ENCODE measurements around the gene RPL37A.

The RPL37A gene

DNA sequence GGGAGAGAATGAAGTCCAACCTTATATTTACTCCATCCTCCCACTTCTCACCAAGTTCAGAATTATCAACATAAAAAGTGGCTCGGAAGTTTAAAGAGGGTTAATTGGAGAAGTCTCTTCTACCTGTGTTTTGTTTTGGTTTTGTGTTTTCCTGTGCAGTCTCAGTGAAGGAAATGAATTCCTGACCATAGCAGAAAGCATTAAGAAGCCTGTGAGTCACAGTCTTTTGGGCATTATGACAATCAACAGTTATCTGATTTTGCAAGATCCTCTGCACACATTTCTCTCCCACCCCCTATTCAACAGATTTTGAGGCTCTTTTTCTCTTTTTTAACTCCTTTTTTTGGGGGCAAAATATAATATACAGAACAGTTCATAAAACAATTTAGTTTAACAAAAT lies 8.6 kb upstream of the RPL37A start:
- no peak for DNase-seq (ENCODE audit: low read depth in 2 of 2)

GRCh38 chr2:216491793-216492596 lies 6.6 kb upstream of the RPL37A start:
- no peak for DNase-seq (ENCODE audit: low read depth in 2 of 2)

DNA sequence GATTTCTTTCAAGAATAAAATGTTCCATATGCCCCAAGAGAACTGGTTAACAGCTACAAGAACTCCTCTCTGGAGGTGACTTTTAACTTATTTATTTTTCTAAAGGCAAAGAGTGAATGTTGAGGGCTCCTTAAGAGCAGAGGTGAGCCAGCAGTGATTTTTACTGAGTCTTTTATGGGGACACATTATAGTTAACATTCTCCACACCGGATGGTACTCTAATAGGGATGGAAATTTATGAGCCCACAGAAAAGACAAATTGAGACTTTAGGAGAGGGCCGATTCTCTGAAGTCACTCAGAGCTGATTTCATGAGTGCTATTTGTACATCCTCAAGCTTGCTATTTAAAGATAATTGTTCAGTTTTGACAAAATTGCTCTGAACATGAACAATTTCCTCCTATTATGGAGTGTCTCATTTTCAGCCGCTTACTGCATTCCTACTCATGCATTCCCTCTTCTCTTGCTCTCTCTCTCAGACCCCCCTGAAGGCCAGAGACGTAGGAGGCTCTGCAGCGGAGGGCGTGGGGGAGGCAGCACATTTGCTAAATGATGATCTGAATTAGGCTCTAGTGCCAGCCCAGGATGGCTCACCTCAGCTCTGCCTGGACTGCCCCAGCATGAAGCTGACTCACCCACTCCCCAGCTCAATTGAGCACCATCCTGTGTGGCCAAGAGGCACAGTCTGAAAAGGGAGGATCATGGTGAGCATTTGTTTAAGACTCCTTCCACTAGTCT lies 5.9 kb upstream of the RPL37A start:
- DNase-seq (ENCODE audit: low read depth in 2 of 2): no peak

DNA sequence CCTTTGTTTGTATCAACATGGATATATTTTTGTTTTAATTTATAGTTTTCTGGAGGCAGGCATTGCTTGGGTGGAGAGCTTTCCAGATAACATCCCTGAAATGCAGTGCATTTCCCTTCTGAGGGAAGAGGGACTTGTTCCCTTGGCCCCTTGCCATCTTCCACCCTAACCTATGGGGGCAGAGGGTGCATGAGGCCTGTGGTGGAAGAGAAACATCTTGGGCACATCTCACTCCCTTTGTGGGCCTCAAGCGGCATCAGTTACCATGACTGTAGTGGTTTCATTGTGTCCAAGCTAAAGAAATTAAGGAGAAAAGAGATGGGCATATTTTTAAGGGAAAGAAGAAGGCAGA lies 5.3 kb upstream of the RPL37A start:
- no peak for DNase-seq (ENCODE audit: low read depth in 2 of 2)

DNA sequence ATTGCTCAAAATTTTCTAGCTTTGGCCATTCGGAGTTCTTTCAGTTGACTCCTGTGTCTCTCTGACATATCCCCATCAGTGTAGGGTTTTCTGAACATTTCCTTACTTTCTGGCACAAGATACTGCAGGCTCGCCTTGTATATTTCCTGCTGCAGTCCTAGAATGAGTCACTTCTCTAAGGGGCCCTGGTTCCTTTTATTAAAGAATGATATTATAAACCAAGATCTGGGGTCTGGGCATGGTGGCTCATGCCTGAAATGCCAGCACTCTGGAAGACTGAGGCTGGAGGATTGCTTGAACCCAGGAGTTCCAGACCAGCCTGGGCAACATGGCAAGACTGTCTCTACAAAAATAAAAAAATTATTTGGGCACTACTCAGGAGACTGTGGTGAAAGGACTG lies 3.0 kb upstream of the RPL37A start:
- no peak for DNase-seq (ENCODE audit: low read depth in 2 of 2)

GRCh38 chr2:216497382-216498069 lies 1.1 kb upstream of the RPL37A start:
- no peak for DNase-seq (ENCODE audit: low read depth in 2 of 2)

- DNase-seq (ENCODE audit: low read depth in 2 of 2): no peak
Measured at GRCh38 chr2:216498070-216498378, 620 bp upstream of the RPL37A start.

- DNase-seq (ENCODE audit: low read depth in 2 of 2): no peak
Measured at GRCh38 chr2:216499641-216500218, 1.1 kb downstream of the RPL37A start.

- DNase-seq (ENCODE audit: low read depth in 2 of 2): no peak
Measured at GRCh38 chr2:216500572-216500971, 1.9 kb downstream of the RPL37A start.

- no peak for DNase-seq (ENCODE audit: low read depth in 2 of 2)
Measured at GRCh38 chr2:216501854-216502253, 3.2 kb downstream of the RPL37A start.

DNA sequence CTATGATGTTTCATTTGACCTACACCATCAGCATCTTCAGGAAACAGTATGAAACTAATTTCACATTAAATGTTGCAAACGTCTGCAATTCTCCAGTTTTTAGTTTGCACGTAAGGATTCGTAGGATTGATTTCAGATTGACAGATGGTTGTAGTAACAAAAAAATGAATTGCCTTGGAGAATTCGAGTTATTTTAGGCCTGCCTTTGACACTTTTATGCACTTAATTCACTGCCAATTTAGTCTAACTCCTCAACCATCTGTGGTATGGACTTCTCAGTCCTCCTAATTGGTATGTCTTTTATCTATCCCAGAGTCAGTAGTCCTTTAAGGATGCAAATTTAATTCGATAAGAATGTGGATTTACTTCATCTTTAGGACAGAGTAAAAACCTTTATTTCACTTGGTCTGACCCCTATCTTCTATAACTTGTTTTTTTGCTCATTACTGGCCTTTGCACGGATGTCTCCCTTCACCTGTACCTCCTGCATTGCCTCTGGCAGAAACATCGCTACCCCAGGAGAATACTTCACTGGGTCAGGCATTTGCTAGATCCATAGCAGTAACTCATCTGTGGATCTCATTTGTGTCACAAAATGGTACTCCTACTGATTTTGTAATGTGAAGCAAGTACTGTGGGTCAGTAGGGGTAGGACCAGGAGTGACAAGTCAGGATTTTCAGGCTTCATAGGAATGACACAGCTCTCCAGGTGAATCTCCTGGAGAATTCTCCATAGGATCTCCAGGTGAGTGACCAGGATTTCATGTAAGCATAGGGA lies 3.9 kb downstream of the RPL37A start:
- DNase-seq (ENCODE audit: low read depth in 2 of 2): no peak

GRCh38 chr2:216503159-216503629 lies 4.5 kb downstream of the RPL37A start:
- no peak for DNase-seq (ENCODE audit: low read depth in 2 of 2)

- no peak for DNase-seq (ENCODE audit: low read depth in 2 of 2)
Measured at GRCh38 chr2:216503697-216504375, 5.2 kb downstream of the RPL37A start.

DNA sequence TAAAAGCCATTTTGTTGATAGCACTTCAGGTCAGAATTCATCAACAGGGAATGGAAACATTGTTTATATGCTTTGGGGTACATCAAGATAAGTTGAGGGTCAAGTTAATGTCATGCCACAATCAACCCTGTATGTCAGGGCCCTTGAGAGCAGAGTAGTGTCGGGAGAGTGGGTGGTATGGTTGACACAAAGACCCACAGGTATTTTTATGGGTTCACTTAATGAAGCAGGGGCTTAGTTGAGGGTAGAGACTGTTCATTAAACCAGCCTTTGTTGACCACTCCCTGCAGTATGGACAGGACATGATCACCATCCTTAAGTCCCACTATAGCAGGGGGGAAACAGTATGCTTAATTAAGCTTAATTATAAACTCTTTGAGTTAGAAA lies 5.7 kb downstream of the RPL37A start:
- DNase-seq (ENCODE audit: low read depth in 2 of 2): no peak

GRCh38 chr2:216505133-216506106 lies 6.8 kb downstream of the RPL37A start:
- DNase-seq (ENCODE audit: low read depth in 2 of 2): no peak

DNA sequence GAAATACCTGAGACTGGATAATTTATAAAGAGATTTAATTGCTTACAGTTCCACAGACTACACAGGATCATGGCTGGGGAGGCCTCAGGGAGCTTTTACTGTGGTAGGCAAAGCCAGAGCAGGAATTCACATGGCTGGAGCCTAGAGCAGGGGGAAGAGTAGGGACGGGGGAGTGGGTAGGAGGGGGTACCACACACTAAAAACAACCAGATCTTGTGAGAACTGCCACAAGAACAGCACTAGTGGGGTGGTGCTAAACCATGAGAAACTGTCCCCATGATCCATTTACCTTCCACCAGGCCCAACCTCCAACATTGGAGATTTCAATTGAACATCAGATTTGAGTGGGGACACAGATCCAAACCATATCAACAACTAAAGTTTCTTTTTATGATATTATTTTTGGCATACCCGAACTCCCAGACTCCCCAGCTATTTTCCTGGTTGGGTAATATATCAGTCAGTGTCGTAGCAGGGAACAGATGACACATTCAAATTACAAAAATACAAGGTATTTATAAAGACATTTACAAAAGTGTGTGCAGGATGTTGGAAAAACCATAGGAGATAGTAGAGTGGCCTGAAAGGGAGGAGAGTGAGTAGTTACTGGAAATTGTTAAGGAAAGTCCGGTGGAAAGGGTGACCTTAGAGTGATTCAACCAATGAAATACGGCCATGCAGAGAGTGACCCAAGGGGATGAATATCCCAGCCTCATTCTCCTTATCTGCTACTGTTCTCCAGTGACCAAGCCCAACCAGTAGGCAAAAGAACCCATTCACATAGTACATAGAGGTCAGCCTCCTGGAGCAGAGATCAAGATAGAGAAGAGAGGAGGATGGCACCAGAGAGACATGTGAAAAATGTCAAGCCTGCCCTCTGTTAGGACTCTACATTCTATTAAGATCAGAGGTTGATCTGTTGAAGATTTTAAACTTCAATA lies 8.8 kb downstream of the RPL37A start:
- DNase-seq (ENCODE audit: low read depth in 2 of 2): no peak

GRCh38 chr2:216508229-216508628 lies 9.6 kb downstream of the RPL37A start:
- no peak for DNase-seq (ENCODE audit: low read depth in 2 of 2)

- no peak for DNase-seq (ENCODE audit: low read depth in 2 of 2)
Measured at GRCh38 chr2:216516730-216517350, 18.2 kb downstream of the RPL37A start.

Data from stimulated activated CD4-positive, alpha-beta T cell treated with anti-CD3 and anti-CD28 coated beads, Interleukin-1b, Interleukin-23, amount 100 ng/mL, for 4 hours (primary cell).